GM23338 (cell line): ENCODE data around the gene KCNMA1. TPM values are rescaled to one million over a fixed set of nuclear protein-coding genes. Genes with fewer than 3 reads are reported as not detected.

Experiments
- ATAC-seq: fragments of 200-7000 bp; cut with Tn5 transposase; 3 replicates; pipeline ENCODE4 v1.9.1; 2020
- DNase-seq: peaks from one replicate; pipeline ENCODE4 v3.0.0-alpha.2; 2015; ENCODE audit warnings: low spot score
- H2AFZ ChIP-seq: fragments of 200-600 bp; sonication (generic); 2 replicates; pipeline ENCODE4 v1.8.0; 2016; ENCODE audit warnings: antibody characterized with exemption, mild to moderate bottlenecking, moderate library complexity
- H3F3A ChIP-seq: fragments of 200-600 bp; sonication (generic); replicated peaks from 2 replicates; pipeline ENCODE4 v1.8.0; 2017; ENCODE audit warnings: antibody characterized with exemption, mixed run types, low read depth
- H3K27ac ChIP-seq: fragments of 200-600 bp; sonication (generic); 2 replicates; pipeline ENCODE4 v1.6.1; 2016; ENCODE audit warnings: low read depth
- H3K27me3 ChIP-seq: fragments of 200-600 bp; sonication (generic); 2 replicates; pipeline ENCODE4 v1.8.0; 2016; ENCODE audit warnings: mild to moderate bottlenecking, mixed run types, moderate library complexity; ENCODE audit not compliant: insufficient read depth
- H3K36me3 ChIP-seq: fragments of 200-600 bp; sonication (generic); 2 replicates; pipeline ENCODE4 v1.8.0; 2016; ENCODE audit warnings: mild to moderate bottlenecking; ENCODE audit not compliant: insufficient read depth
- H3K4me1 ChIP-seq: fragments of 200-600 bp; sonication (generic); 2 replicates; pipeline ENCODE4 v1.8.0; 2016; ENCODE audit warnings: mild to moderate bottlenecking, moderate library complexity; ENCODE audit not compliant: insufficient read depth
- H3K4me2 ChIP-seq: fragments of 200-600 bp; sonication (generic); 2 replicates; pipeline ENCODE4 v1.7.1; 2017; ENCODE audit warnings: mixed run types
- H3K4me3 ChIP-seq: fragments of 200-600 bp; sonication (generic); 2 replicates; pipeline ENCODE4 v1.6.1; 2016; ENCODE audit warnings: mixed run types
- H3K79me2 ChIP-seq: fragments of 200-600 bp; sonication (generic); replicated peaks from 2 replicates; pipeline ENCODE4 v1.8.0; 2017; ENCODE audit warnings: mild to moderate bottlenecking; ENCODE audit not compliant: insufficient read depth
- H3K9me2 ChIP-seq: fragments of 200-600 bp; sonication (generic); 2 replicates; pipeline ENCODE4 v1.8.0; 2017; ENCODE audit not compliant: insufficient read depth
- H4K20me1 ChIP-seq: fragments of 200-600 bp; sonication (generic); replicated peaks from 2 replicates; pipeline ENCODE4 v1.8.0; 2017; ENCODE audit warnings: mild to moderate bottlenecking; ENCODE audit not compliant: insufficient read depth
- H3K27ac Mint-ChIP-seq: 2 replicates; pipeline ENCODE4 v1.8.0; 2020; ENCODE audit warnings: inconsistent platforms, mild to moderate bottlenecking, moderate library complexity, mixed read lengths
- H3K27me3 Mint-ChIP-seq: 3 replicates; pipeline ENCODE4 v1.8.0; 2022; ENCODE audit warnings: low read depth, mild to moderate bottlenecking, moderate library complexity, mixed read lengths, inconsistent platforms; ENCODE audit not compliant: insufficient read depth, poor library complexity
- H3K36me3 Mint-ChIP-seq: 3 replicates; pipeline ENCODE4 v1.8.0; 2021; ENCODE audit warnings: low read depth, mild to moderate bottlenecking, inconsistent platforms, moderate library complexity, mixed read lengths
- H3K4me1 Mint-ChIP-seq: 3 replicates; pipeline ENCODE4 v1.8.0; 2020; ENCODE audit warnings: mild to moderate bottlenecking, inconsistent platforms, mixed read lengths
- H3K4me3 Mint-ChIP-seq: 3 replicates; pipeline ENCODE4 v1.8.0; 2021; ENCODE audit warnings: moderate library complexity, mild to moderate bottlenecking, inconsistent platforms, mixed read lengths
- H3K9me3 Mint-ChIP-seq: 3 replicates; pipeline ENCODE4 v1.8.0; 2020; ENCODE audit warnings: moderate library complexity, mild to moderate bottlenecking, inconsistent platforms, mixed read lengths
- CREB1 ChIP-seq: fragments of 250-450 bp; sonication (Bioruptor Pico); IDR thresholded peaks from 2 replicates; pipeline ENCODE4 v1.5.0; 2020; ENCODE audit warnings: low read depth, mild to moderate bottlenecking, moderate library complexity
- STAT1 ChIP-seq: IDR thresholded peaks from one replicate; pipeline ENCODE4 v1.6.1; 2016; ENCODE audit warnings: antibody characterized with exemption; ENCODE audit not compliant: unreplicated experiment
- ZNF114 ChIP-seq: fragments of 250-450 bp; sonication (Bioruptor Pico); IDR thresholded peaks from 2 replicates; pipeline ENCODE4 v1.5.0; 2020; ENCODE audit warnings: mild to moderate bottlenecking, moderate library complexity
- ZNF331 ChIP-seq: fragments of 250-450 bp; sonication (Bioruptor Pico); IDR thresholded peaks from 2 replicates; pipeline ENCODE4 v1.5.0; 2020; ENCODE audit warnings: low read depth, mild to moderate bottlenecking, moderate library complexity
- polyA plus RNA-seq: library from polyadenylated mRNA; unstranded; fragments of >200 nt; fragmentation: Nextera tagmentation; extraction: Ambion mirVana; gene quantifications from 2 replicates; pipeline ENCODE4 v1.2.1, GENCODE V29; 2016
- total RNA-seq: library from RNA; depleted of rRNA; stranded (reverse); fragments of >200 nt; shearing (Covaris generic); gene quantifications from 2 replicates; pipeline ENCODE4 v1.2.3, GENCODE V29; 2014
- TF ChIP-seq, protein P1 (sequence below): fragments of 250-450 bp; sonication (Bioruptor Pico); IDR thresholded peaks from 2 replicates; pipeline ENCODE4 v1.5.0; 2020; ENCODE audit warnings: mild to moderate bottlenecking, moderate library complexity
- TF ChIP-seq, protein P2 (sequence below), 2 experiments: fragments of 200-600 bp in 1 of 2; sonication (generic) in 1 of 2; conservative IDR thresholded peaks; 2 replicates each; pipeline versions ENCODE4 v1.5.1 to v1.6.1; 2016 to 2017; ENCODE audit warnings: antibody characterized with exemption in 2 of 2, low read depth in 2 of 2, mild to moderate bottlenecking in 2 of 2, moderate library complexity in 1 of 2

Gene KCNMA1
- total and polyA plus RNA-seq, 2 experiments from 2014 or later: 8.2 to 9.0 TPM

DNA sequence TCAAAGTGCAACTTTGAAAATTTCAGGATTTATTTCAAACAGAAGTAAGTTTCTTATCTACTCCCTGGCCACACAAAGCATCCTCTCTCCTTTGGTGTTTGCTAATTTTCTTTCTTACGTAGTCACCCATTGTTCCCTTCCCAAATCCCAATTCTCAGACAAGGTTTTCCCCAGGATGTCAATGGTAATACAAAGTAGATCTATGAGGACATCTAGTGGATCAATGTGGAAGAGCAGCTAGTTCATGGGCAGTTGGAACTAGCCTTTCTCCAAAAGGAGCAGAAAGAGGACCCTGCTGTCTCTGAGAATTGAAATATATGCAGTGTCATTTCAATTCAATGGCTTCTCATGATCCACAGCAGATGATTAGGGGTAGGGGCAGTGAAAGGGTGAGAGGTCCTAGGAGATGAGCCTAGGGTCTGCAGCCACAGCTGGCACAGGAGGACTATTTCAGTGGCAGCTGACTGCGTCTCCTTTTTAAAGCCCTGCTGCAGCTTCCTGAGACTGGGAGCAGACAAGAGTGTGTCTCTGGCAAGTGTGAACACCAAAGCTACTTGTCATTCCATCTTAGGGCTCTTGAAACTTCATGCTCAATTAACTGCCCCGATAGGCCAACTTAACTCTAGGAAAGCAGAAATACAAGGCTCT is 632.6 kb downstream of the KCNMA1 start:
- no peaks in the 10 kb centered on the region for H3K36me3 ChIP-seq
- Mint-ChIP-seq H3K27ac (no peak overlapping the region), H3K4me1 (peaks cover 8% of the 10 kb centered on the region; the same call in 2 of the 3 replicates), H3K9me3 (no peaks in the 10 kb centered on the region; the same call in 2 of the 3 replicates), H3K4me3 (no peak overlapping the region), H3K27me3 (no peaks in the 10 kb centered on the region), H3K36me3 (no peaks in the 10 kb centered on the region)
- H3K4me3 ChIP-seq: no peak overlapping the region
- H3K9me2 ChIP-seq: peaks cover 5% of the 10 kb centered on the region; the same call in 1 of the 2 replicates
- H3K4me1 ChIP-seq: no peaks in the 10 kb centered on the region
- TF ChIP-seq ZNF331 (CRISPR knock-in tag) (no peak), ZNF114 (CRISPR knock-in tag) (no peak), CREB1 (CRISPR knock-in tag) (0 out of 2 replicates have a peak, but pooled peaks have one; percentile 24), STAT1 (no peak)
- TF ChIP-seq, protein P1, sequence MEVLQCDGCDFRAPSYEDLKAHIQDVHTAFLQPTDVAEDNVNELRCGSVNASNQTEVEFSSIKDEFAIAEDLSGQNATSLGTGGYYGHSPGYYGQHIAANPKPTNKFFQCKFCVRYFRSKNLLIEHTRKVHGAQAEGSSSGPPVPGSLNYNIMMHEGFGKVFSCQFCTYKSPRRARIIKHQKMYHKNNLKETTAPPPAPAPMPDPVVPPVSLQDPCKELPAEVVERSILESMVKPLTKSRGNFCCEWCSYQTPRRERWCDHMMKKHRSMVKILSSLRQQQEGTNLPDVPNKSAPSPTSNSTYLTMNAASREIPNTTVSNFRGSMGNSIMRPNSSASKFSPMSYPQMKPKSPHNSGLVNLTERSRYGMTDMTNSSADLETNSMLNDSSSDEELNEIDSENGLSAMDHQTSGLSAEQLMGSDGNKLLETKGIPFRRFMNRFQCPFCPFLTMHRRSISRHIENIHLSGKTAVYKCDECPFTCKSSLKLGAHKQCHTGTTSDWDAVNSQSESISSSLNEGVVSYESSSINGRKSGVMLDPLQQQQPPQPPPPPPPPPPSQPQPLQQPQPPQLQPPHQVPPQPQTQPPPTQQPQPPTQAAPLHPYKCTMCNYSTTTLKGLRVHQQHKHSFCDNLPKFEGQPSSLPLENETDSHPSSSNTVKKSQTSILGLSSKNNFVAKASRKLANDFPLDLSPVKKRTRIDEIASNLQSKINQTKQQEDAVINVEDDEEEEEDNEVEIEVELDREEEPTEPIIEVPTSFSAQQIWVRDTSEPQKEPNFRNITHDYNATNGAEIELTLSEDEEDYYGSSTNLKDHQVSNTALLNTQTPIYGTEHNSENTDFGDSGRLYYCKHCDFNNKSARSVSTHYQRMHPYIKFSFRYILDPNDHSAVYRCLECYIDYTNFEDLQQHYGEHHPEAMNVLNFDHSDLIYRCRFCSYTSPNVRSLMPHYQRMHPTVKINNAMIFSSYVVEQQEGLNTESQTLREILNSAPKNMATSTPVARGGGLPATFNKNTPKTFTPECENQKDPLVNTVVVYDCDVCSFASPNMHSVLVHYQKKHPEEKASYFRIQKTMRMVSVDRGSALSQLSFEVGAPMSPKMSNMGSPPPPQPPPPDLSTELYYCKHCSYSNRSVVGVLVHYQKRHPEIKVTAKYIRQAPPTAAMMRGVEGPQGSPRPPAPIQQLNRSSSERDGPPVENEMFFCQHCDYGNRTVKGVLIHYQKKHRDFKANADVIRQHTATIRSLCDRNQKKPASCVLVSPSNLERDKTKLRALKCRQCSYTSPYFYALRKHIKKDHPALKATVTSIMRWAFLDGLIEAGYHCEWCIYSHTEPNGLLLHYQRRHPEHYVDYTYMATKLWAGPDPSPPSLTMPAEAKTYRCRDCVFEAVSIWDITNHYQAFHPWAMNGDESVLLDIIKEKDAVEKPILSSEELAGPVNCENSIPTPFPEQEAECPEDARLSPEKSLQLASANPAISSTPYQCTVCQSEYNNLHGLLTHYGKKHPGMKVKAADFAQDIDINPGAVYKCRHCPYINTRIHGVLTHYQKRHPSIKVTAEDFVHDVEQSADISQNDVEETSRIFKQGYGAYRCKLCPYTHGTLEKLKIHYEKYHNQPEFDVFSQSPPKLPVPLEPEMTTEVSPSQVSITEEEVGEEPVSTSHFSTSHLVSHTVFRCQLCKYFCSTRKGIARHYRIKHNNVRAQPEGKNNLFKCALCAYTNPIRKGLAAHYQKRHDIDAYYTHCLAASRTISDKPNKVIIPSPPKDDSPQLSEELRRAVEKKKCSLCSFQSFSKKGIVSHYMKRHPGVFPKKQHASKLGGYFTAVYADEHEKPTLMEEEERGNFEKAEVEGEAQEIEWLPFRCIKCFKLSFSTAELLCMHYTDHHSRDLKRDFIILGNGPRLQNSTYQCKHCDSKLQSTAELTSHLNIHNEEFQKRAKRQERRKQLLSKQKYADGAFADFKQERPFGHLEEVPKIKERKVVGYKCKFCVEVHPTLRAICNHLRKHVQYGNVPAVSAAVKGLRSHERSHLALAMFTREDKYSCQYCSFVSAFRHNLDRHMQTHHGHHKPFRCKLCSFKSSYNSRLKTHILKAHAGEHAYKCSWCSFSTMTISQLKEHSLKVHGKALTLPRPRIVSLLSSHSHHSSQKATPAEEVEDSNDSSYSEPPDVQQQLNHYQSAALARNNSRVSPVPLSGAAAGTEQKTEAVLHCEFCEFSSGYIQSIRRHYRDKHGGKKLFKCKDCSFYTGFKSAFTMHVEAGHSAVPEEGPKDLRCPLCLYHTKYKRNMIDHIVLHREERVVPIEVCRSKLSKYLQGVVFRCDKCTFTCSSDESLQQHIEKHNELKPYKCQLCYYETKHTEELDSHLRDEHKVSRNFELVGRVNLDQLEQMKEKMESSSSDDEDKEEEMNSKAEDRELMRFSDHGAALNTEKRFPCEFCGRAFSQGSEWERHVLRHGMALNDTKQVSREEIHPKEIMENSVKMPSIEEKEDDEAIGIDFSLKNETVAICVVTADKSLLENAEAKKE (CRISPR knock-in tag): 0 out of 2 replicates have a peak, but pooled peaks have one; percentile 46
- TF ChIP-seq, protein P2, sequence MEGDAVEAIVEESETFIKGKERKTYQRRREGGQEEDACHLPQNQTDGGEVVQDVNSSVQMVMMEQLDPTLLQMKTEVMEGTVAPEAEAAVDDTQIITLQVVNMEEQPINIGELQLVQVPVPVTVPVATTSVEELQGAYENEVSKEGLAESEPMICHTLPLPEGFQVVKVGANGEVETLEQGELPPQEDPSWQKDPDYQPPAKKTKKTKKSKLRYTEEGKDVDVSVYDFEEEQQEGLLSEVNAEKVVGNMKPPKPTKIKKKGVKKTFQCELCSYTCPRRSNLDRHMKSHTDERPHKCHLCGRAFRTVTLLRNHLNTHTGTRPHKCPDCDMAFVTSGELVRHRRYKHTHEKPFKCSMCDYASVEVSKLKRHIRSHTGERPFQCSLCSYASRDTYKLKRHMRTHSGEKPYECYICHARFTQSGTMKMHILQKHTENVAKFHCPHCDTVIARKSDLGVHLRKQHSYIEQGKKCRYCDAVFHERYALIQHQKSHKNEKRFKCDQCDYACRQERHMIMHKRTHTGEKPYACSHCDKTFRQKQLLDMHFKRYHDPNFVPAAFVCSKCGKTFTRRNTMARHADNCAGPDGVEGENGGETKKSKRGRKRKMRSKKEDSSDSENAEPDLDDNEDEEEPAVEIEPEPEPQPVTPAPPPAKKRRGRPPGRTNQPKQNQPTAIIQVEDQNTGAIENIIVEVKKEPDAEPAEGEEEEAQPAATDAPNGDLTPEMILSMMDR (conservative IDR thresholded peaks at IDR 0.05; ENCODE audit: low read depth in 2 of 2): peak; percentile 82 to 83
- H3K79me2 ChIP-seq: no peaks in the 10 kb centered on the region
- H3K27me3 ChIP-seq: no peaks in the 10 kb centered on the region
- DNase-seq (peak; percentile 89), ATAC-seq (peak; percentile 88)
- H3K27ac ChIP-seq: no peak overlapping the region
- no peak overlapping the region for H3K4me2 ChIP-seq
- no peak overlapping the region for H2AFZ ChIP-seq
- no peaks in the 10 kb centered on the region for H3F3A ChIP-seq
- H4K20me1 ChIP-seq: no peaks in the 10 kb centered on the region
